CD14-positive monocyte (primary cell): ENCODE measurements around the gene CEP170B. TPM values are rescaled to one million over a fixed set of nuclear protein-coding genes. Genes with fewer than 3 reads are reported as not detected.
A peak's percentile ranks its signal among the peaks of the same experiment; 100 is the strongest.

Experiments
- DNase-seq, 3 donors: peaks; one replicate each; pipeline ENCODE4 v3.0.0-alpha.2; 2011 to 2022
- H2AFZ ChIP-seq: 2 replicates; pipeline ENCODE4 v1.6.0; 2012; ENCODE audit warnings: mild to moderate bottlenecking, low read depth, low read length, inconsistent platforms; ENCODE audit not compliant: insufficient read depth, poor library complexity, severe bottlenecking
- H3K27ac ChIP-seq, 2 donors: 1 replicate in 1 of 2; 2 replicates in 1 of 2; pipeline ENCODE4 v1.5.1; 2012 to 2013; ENCODE audit warnings: low read length in 2 of 2, control low read depth in 1 of 2, inconsistent platforms in 1 of 2, low read depth in 1 of 2, mild to moderate bottlenecking in 1 of 2
- H3K27me3 ChIP-seq, 2 donors: one replicate each; pipeline versions ENCODE4 v1.6.0 to v1.6.1; 2011 to 2013; ENCODE audit warnings: low read length in 2 of 2; ENCODE audit not compliant: control insufficient read depth in 2 of 2, insufficient read depth in 2 of 2
- H3K36me3 ChIP-seq, 2 donors: replicated peaks in 1 of 2; 1 replicate in 1 of 2; 2 replicates in 1 of 2; pipeline versions ENCODE4 v1.5.1 to v1.6.1; 2012 to 2013; ENCODE audit warnings: low read length in 2 of 2, control low read depth in 1 of 2, inconsistent platforms in 1 of 2, mild to moderate bottlenecking in 1 of 2; ENCODE audit not compliant: insufficient read depth in 2 of 2, control insufficient read depth in 1 of 2
- H3K4me1 ChIP-seq, 2 donors: 1 replicate in 1 of 2; 2 replicates in 1 of 2; pipeline versions ENCODE4 v1.5.1 to v1.6.1; 2012 to 2013; ENCODE audit warnings: low read length in 2 of 2, control low read depth in 1 of 2, inconsistent platforms in 1 of 2, mild to moderate bottlenecking in 1 of 2, moderate library complexity in 1 of 2; ENCODE audit not compliant: insufficient read depth in 2 of 2, control insufficient read depth in 1 of 2
- H3K4me2 ChIP-seq: replicated peaks from 2 replicates; pipeline ENCODE3; 2012; ENCODE audit warnings: low read length, moderate library complexity, mild to moderate bottlenecking; ENCODE audit not compliant: poor library complexity, severe bottlenecking; ENCODE audit errors: extremely low read depth
- H3K4me3 ChIP-seq, 3 experiments: fragments of 200-600 bp in 1 of 3; sonication (generic) in 1 of 3; replicated peaks in 1 of 3; 1 replicate in 2 of 3; 2 replicates in 1 of 3; pipeline ENCODE4 v1.5.1; 2011 to 2013; ENCODE audit warnings: low read length in 3 of 3, mild to moderate bottlenecking in 3 of 3, control low read depth in 2 of 3, low read depth in 2 of 3, inconsistent platforms in 1 of 3, moderate library complexity in 1 of 3
- H3K79me2 ChIP-seq: 2 replicates; pipeline ENCODE4 v1.6.0; 2012; ENCODE audit warnings: mild to moderate bottlenecking, control low read depth, inconsistent platforms, low read length, moderate library complexity; ENCODE audit not compliant: insufficient read depth
- H3K9ac ChIP-seq: 2 replicates; pipeline ENCODE4 v1.6.0; 2017; ENCODE audit warnings: low read length, mild to moderate bottlenecking; ENCODE audit not compliant: insufficient read depth, poor library complexity, severe bottlenecking
- H3K9me3 ChIP-seq, 2 donors: replicated peaks in 1 of 2; 1 replicate in 1 of 2; 2 replicates in 1 of 2; pipeline versions ENCODE4 v1.5.1 to v1.6.1; 2012 to 2013; ENCODE audit warnings: low read length in 2 of 2, control low read depth in 1 of 2; ENCODE audit not compliant: control insufficient read depth in 1 of 2, insufficient read depth in 1 of 2
- H4K20me1 ChIP-seq: 2 replicates; pipeline ENCODE4 v1.6.0; 2012; ENCODE audit warnings: mild to moderate bottlenecking, low read length, control low read depth, moderate library complexity; ENCODE audit not compliant: insufficient read depth
- H3K27ac Mint-ChIP-seq, 7 donors: one replicate each; pipeline ENCODE4 v1.8.0; 2020; ENCODE audit warnings: mild to moderate bottlenecking in 7 of 7, mixed read lengths in 7 of 7, moderate library complexity in 6 of 7, inconsistent platforms in 2 of 7
- H3K27me3 Mint-ChIP-seq, 3 donors: one replicate each; pipeline ENCODE4 v1.8.0; 2021 to 2022; ENCODE audit warnings: low read depth in 3 of 3, mild to moderate bottlenecking in 3 of 3, mixed read lengths in 3 of 3, moderate library complexity in 3 of 3, inconsistent platforms in 1 of 3
- H3K36me3 Mint-ChIP-seq, 2 donors: one replicate each; pipeline ENCODE4 v1.8.0; 2020; ENCODE audit warnings: mixed read lengths in 2 of 2, inconsistent platforms in 1 of 2, mild to moderate bottlenecking in 1 of 2
- H3K4me1 Mint-ChIP-seq: one replicate; pipeline ENCODE4 v1.8.0; 2020; ENCODE audit warnings: mild to moderate bottlenecking, mixed read lengths
- H3K4me3 Mint-ChIP-seq, 2 donors: one replicate each; pipeline ENCODE4 v1.8.0; 2020; ENCODE audit warnings: mild to moderate bottlenecking in 2 of 2, mixed read lengths in 2 of 2, moderate library complexity in 1 of 2
- H3K9me3 Mint-ChIP-seq, 7 donors: one replicate each; pipeline ENCODE4 v1.8.0; 2020 to 2022; ENCODE audit warnings: mixed read lengths in 7 of 7, mild to moderate bottlenecking in 6 of 7, moderate library complexity in 6 of 7, inconsistent platforms in 2 of 7
- WGBS: methylation state at CpG from one replicate; pipeline ENCODE4 v1.1.5; 2013; ENCODE audit warnings: missing lambda C conversion rate; ENCODE audit not compliant: insufficient coverage; 5-methylcytosine and 5-hydroxymethylcytosine counted together
- intact Hi-C, 2 donors: fragments of 100-400 bp; cut with micrococcal nuclease; formaldehyde crosslinking; loops; one replicate each; pipeline versions ENCODE4 v1.15.0 to v1.15.1; 2023
- polyA plus RNA-seq, 3 donors: library from polyadenylated mRNA; depleted of rRNA in 1 of 3; unstranded in 2 of 3; stranded (reverse) in 1 of 3; fragments of 300-500 nt in 2 of 3; fragments of >200 nt in 1 of 3; fragmentation: Illumina TruSeq in 2 of 3; gene quantifications; 1 replicate in 2 of 3; 2 replicates in 1 of 3; pipeline ENCODE4 v1.2.3, GENCODE V29; 2012 to 2021
- TF ChIP-seq, protein P1 (sequence below): fragments of 200-600 bp; IDR thresholded peaks from one replicate; pipeline ENCODE4 v1.8.0; 2022; ENCODE audit warnings: antibody characterized with exemption, mild to moderate bottlenecking

The CEP170B gene
- polyA plus RNA-seq, 3 donors = 0.09 TPM; not detected in 2

DNA sequence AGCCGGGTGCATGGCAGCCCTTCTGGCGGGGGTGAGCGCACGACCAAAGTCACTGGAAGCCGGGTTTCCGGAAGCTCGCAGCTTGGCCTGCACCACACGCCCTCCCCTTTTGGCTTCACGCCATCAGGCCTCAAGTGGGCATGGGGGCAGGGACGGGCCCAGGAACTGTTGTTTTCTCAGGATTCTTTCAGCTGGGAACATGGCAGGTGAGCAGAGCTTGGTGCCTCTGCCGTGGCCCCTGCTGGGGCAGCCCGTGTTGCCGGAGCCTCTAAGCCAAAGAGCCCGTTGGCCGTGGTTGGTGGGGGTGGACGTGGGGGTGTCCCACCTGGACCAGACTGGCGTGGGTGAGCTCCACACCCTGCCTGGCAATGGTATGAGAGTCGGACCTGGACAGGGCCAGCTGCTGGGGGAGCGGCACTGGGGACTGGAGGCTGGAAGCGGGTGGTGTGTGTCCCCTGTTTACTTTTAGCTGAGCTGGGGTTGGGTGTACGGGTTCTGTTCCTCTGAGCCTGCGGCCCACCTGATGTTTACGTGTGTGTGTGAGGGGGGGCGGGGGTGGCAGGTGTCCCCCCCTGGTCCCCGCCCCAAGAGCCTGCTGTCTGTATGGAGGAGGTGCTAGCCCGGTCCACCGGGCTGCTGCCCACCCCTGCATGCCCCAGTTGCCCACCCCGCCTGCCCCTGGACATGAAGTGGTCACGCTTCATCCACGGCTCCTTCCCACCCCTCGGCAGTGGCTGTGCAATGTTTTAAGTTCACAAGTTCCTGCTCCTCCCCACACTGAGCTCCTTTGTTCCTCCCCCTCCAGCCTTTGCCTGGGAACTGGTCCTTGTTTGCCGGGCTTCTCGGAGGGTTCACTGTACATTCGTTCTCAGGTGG lies 31.0 kb downstream of the CEP170B start:
- Mint-ChIP-seq H3K27ac (no peak overlapping the region), H3K27me3 (peaks cover 6 to 10% (median 8%) of the 10 kb centered on the region in 3 donors), H3K36me3 (no peaks in the 10 kb centered on the region), H3K4me1 (no peaks in the 10 kb centered on the region), H3K9me3 (peaks cover 0 to 2% (median 0%) of the 10 kb centered on the region in 7 donors), H3K4me3 (no peak overlapping the region)
- H2AFZ ChIP-seq = no peak overlapping the region
- WGBS = 86% methylated on average over 25 of the region's 34 CpGs
- intact Hi-C loops = no loop called here
- no peaks in the 10 kb centered on the region for H4K20me1 ChIP-seq
- no peaks in the 10 kb centered on the region for H3K36me3 ChIP-seq
- no peak overlapping the region for H3K4me3 ChIP-seq
- no peaks in the 10 kb centered on the region for H3K4me1 ChIP-seq
- TF ChIP-seq, protein P1, sequence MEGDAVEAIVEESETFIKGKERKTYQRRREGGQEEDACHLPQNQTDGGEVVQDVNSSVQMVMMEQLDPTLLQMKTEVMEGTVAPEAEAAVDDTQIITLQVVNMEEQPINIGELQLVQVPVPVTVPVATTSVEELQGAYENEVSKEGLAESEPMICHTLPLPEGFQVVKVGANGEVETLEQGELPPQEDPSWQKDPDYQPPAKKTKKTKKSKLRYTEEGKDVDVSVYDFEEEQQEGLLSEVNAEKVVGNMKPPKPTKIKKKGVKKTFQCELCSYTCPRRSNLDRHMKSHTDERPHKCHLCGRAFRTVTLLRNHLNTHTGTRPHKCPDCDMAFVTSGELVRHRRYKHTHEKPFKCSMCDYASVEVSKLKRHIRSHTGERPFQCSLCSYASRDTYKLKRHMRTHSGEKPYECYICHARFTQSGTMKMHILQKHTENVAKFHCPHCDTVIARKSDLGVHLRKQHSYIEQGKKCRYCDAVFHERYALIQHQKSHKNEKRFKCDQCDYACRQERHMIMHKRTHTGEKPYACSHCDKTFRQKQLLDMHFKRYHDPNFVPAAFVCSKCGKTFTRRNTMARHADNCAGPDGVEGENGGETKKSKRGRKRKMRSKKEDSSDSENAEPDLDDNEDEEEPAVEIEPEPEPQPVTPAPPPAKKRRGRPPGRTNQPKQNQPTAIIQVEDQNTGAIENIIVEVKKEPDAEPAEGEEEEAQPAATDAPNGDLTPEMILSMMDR = no peak
- H3K9me3 ChIP-seq = no peaks in the 10 kb centered on the region
- no peak overlapping the region for H3K4me2 ChIP-seq
- no peak overlapping the region for H3K9ac ChIP-seq
- DNase-seq = peak in 1 of 3 donors; percentile 3
- no peaks in the 10 kb centered on the region for H3K27me3 ChIP-seq
- no peaks in the 10 kb centered on the region for H3K79me2 ChIP-seq
- no peak overlapping the region for H3K27ac ChIP-seq

DNA sequence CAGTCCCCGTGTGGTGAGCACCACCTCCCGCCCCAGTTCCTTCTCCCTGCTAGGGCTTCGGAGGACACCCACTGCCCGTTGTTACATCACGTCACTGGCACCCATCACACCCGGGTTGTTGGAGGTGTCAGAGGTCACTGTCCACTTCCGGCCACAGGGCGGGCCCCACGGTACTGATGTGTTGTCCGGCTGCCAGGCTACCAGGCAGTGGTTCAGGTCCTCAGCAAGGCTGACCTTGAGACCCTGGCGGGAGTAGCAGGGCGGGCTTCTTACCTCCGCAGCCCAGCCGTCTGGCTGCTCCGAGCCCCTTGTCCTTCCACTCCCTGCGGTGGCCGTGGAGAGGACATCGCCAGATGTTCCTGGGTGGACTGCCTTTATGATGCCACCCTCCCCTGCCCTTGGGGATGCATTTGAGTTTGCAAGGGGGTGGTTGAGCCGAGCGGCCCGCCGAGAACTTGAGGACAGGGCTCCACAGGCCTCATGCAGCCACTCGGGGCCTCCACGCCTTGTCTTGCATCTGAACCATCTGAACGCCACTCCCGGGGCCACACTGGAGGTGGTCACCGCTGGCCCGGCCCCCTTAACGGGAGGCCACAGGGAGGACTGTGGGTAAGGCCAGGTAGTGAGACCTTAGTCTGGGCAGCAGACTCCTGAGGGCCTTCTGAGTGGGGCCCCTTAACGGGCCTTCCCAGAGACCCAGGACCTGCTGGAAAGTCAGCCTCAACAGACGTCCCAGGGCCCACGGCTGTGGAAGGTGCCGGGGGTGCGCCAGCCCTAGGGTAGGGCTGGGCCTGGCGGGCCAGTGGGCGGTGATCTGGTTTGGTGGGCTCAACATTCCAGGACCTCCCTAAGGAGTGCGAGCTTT lies 32.5 kb downstream of the CEP170B start:
- Histone ChIP-seq H2AFZ (no peak overlapping the region), H3K27me3 (no peaks in the 10 kb centered on the region), H3K36me3 (no peaks in the 10 kb centered on the region), H3K27ac (no peak overlapping the region), H4K20me1 (no peaks in the 10 kb centered on the region), H3K4me2 (no peak overlapping the region), H3K4me1 (no peaks in the 10 kb centered on the region), H3K4me3 (no peak overlapping the region), H3K79me2 (no peaks in the 10 kb centered on the region), H3K9ac (no peak overlapping the region), H3K9me3 (no peaks in the 10 kb centered on the region)
- peak in 1 of 3 donors; percentile 1 for DNase-seq
- WGBS = 94% methylated on average over 35 of the region's 37 CpGs
- H3K9me3 Mint-ChIP-seq = peaks cover 0 to 1% (median 0%) of the 10 kb centered on the region in 7 donors
- TF ChIP-seq, protein P1 = no peak
- peaks cover 8 to 13% (median 9%) of the 10 kb centered on the region in 3 donors for H3K27me3 Mint-ChIP-seq
- H3K27ac Mint-ChIP-seq = peak overlapping the region in 1 of 7 donors; percentile 19
- intact Hi-C loops = no loop called here
- no peaks in the 10 kb centered on the region for H3K36me3 Mint-ChIP-seq
- no peaks in the 10 kb centered on the region for H3K4me1 Mint-ChIP-seq
- H3K4me3 Mint-ChIP-seq = no peak overlapping the region
